NCI-H2196 (cell line): Measurements from ENCODE around the gene GNE.
"Not testable (repeated sequence)": the region's sequence is repeated elsewhere in the genome, so short reads cannot be mapped to it uniquely, and the experiment has no call there.

ENCODE experiments used
- DNase-seq: peaks from one replicate; lab custom pipeline; 2025; ENCODE audit not compliant: unreplicated experiment; lab: John Stamatoyannopoulos, UW

Gene GNE

DNA sequence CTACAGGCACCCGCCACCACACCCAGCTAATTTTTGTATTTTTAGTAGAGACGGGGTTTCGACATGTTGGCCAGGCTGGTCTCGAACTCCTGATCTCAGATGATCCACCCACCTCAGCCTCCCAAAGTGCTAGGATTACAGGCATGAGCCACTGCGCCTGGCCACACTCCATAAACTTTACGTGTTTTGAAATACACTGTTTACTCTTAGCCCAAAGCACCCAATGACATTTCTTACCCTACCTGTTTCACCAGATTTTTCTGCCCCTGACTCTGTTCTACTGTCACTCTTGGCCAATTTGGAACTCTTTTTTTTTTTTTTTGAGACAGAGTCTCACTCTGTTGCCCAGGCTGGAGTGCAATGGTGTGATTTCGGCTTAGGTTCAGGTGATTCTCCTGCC is 15.1 kb upstream of the GNE start:
- DNase-seq = not testable (repeated sequence)

DNA sequence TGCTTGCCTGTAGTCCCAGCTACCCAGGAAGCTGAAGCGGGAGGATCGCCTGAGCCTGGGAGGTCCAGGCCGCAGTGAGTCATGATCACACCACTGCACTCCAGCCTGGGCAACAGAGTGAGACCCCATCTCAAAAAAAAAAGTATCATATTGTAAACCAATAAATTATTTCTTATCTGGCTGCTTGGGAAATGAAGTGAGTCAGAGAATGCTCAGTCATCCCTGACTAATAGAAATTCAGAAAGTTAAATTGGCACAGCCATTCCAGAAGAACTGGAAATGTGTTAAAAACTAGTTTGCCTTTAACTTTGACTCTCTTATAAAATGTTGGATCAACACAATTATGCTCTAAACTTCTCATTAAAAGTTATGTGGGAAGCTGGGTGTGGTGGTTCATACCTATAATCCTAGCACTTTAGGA is 9.8 kb upstream of the GNE start:
- no peak for DNase-seq

DNA sequence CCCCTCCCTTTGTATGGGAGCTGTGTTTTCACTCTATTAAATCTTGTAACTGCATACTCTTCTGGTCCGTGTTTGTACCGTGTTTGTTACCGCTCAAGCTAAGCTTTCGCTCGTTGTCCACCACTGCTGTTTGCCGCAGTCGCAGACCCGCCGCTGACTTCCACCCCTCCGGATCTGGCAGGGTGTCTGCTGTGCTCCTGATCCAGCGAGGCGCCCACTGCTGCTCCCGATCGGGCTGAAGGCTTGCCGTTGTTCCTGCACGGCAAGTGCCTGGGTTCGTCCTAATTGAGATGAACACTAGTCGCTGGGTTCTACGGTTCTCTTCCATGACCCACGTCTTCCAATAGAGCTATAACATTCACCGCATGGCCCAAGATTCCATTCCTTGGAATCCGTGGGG is 6.6 kb upstream of the GNE start:
- DNase-seq = no peak

DNA sequence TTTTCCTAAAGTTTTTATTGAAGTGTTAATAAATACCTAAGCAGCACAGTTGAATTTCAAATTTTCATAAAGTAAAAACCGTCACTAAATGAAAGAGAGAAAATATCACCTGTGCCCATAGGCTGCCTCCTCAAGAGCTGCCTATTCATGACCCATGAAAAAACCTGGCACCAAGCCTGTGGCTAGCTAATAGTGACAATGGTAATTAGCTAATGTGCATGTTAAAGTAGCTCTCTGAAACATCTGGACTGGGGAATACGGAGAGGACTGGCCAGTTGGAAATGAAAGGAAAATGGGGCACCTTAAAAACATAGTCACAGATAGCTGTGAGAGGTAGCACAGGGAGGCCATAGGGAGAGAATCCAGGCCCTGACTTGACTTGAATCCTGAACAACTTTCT is 5.4 kb upstream of the GNE start:
- DNase-seq = peak; percentile 78

DNA sequence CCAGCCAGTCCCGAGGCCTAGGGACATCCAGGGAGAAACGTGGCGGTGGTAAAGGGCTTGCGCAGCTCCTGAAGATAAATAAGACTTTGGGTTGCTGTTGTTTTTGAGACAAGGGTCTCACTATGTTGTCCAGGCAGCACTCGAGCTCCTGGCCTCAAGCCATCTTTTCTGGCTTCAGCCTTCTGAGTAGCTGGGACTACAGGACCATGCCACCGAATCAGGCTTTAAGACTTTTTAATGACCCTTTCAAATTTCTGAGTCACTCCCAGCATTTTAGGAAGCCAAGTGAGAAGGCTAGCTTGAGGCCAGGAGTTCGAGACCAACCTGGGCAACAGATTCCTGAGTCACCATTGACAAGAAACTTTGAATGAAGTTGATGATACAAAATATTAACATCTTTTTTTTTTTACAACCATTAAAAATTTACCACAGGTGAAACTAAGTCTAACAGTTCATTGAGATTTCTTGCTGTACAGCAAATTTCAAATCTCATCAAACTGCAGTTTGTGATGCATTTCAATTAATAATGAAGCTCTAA is 817 bp upstream of the GNE start:
- DNase-seq = no peak

DNA sequence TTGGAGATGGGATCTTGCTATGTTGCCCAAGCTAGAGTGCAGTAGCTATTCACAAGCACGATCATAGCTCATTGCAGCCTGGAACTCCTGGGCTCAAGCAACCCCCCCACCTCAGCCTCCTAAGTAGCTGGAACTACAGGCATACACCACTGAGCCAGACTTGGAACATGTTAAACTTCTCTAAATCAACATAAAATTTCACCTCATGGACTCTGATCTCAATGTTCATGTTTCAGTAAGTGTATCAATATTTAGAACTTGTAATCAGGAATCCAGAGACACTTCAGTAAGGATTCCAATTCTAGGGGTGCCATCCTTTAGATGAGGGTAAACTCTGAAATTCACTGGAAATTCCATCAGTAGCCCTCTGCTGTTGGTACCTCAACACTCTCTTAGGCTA is 6.8 kb downstream of the GNE start:
- no peak for DNase-seq

DNA sequence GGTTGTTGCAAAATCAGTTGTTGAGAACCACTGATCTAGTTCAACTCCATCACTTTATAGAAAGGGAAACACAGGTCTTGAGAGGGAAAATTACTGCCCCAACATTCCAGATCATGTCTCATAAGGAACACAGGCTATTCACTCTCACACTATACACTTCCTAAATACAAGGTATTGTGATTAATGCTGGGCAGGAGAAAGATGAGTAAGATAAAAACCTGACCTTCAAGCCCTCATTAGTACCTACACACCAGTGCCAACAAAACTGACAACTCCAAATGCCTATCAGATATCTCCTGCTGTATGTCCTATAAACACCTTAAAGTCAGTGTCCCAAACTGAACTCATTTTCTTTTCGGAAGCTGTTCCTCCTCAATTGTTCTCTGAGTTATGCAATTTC is 8.2 kb downstream of the GNE start:
- DNase-seq = no peak

DNA sequence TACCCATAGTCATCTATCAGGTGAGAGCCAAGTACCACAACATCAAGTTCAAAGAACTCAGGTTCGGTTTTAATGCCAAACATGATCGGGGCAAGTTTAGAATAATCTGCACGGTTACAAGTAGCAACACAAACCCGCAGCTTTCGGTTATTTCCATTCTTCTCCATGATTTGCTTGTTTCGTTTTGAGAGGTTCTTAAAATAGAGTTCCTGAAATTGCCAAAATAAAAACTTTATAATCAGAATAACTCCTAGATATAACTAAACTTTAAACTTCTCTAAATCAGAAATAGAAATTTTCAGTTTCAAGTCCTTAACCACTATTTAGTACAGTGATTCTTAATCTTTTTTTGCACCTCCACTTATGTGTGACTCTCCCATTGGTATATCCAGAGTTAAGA is 9.1 kb downstream of the GNE start:
- no peak for DNase-seq

DNA sequence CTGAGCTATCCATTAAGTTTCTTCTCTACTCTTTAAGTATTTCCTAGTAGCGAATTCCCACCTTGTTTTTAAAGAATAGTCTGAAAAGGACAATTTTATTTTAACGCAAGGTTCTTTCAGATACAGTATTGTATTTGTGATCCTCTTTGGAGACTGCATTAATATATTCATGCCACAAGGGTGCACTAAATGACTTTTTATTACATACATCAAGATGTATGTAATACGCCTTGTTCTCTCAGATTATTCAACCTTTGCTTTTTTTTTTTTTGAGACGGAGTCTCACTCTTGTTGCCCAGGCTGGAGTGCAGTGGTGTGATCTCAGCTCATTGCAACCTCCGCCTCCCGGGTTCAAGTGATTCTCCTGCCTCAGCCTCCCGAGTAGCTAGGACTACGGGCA is 10.2 kb downstream of the GNE start:
- peak; percentile 11 for DNase-seq

DNA sequence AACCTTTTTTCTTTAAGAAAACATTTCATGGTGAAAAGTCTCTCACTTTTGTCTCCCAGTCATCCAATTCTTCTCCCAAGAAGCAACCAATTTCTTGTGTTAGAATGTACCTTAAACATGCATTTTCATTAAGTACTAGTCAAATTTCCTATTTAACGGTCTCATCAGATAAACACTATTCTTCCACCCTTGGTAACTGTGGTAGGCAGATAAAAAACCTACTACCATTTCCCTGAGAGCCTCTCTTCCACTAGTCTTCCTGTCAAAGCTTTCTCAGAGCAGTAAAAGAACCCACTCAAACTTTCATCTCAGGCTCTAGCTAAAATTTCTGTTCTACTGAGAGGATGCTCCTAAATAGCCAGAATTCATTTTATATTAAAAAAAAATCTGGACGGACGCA is 10.9 kb downstream of the GNE start:
- no peak for DNase-seq

DNA sequence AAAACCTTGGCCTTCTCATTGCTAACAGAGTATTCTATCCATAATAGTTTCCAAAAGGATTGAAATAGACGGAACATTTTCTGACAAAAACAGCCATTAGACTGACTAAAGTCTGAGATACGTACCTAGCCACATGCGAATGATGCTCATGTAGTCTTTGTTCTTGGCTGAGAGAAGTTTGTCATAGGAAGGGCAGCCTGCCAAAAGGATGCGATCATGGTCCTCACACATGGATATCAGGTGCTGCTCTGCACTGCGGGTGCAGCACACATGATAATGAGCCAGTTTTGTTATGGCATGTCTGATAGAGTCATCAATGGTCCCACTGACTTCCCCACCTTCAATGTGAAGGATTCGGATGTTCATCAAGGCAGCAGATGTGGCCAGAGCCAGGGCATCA is 12.3 kb downstream of the GNE start:
- DNase-seq = no peak

DNA sequence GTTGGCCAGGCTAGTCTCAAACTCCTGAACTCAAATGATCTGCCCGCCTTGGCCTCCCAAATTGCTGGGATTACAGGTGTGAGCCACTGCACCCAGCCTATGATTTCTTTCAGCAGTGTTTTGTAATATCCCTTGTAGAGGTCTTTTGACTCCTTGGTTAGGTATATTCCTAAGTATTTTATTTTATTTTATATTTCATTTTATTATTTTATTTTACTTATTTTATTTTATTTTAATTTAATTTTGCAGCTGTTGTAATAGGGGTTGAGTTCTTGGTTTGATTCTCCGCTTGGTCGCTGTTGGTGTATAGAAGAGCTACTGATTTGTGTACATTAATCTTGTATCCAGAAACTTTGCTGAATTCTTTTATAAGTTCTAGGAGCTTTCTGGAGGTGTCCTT is 18.6 kb downstream of the GNE start:
- not testable (repeated sequence) for DNase-seq

DNA sequence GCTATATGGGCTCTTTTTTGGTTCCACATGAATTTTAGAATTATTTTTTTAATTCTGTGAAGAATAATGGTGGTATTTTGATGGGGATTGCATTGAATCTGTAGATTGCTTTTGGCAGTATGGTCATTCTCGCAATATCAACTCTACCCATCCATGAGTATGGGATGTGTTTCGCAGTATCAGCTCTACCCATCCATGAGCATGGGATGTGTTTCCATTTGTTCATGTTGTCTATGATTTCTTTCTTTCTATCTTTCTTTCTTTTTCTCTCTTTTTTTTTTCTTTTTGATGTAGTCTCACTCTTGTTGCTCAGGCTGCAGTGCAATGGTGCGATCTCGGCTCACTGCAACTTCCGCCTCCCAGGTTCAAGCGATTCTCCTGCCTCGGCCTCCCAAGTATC is 19.0 kb downstream of the GNE start:
- not testable (repeated sequence) for DNase-seq

DNA sequence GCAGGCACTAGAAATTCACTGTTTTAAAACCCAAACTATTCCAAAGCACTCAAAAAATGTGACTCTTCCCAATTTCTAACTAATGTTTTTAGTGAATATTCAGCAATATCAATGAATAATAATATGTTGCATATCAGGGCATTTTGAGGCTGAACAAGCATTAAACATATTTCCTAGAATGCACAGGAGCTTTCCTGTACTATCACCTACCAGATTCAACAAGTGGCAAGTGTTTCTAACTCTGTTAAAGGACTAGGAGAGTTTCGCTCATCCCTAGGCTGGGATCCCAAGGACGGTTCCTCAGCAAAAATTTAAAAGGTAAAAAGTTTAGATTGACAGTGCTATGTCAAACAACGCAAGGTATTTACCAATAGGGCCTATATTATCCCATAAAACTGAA is 21.0 kb downstream of the GNE start:
- no peak for DNase-seq

DNA sequence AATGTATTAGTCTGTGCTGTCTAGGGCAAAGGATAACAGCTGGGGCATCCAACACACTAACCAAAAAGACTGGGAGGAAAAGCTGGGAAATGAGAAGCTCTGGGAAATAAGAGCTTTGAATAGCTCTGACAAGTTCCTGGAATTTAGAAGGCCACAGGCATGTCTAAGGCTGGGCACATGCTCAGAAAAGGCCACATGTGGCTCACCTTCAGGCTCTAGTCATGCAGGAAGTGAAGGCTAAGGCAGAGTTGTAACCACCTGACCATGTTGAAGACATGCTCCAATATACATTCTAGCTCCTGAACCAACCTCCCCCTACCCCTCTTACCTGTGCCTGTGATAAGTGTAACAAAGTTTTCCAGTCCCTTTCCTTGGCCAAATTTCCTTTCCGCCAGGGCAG is 35.8 kb downstream of the GNE start:
- DNase-seq = no peak

DNA sequence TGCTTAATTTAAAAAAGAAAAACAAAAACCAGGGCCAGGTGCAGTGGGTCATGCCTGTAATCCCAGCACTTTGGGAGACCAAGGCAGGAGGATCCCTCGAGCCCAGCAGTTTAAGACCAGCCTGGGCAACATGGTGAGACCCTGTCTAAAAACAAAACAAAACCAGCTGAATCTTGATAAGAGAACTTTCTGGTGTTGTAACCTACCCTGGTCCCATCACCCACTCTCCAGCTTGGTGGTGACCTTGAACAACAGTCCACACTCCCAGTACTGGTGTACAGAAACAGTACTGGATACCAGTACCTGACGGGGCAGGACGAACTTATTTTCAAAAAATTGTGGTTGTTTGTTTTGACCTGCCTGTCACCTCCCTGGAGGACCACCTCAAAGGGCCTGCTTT is 36.6 kb downstream of the GNE start:
- DNase-seq = no peak

DNA sequence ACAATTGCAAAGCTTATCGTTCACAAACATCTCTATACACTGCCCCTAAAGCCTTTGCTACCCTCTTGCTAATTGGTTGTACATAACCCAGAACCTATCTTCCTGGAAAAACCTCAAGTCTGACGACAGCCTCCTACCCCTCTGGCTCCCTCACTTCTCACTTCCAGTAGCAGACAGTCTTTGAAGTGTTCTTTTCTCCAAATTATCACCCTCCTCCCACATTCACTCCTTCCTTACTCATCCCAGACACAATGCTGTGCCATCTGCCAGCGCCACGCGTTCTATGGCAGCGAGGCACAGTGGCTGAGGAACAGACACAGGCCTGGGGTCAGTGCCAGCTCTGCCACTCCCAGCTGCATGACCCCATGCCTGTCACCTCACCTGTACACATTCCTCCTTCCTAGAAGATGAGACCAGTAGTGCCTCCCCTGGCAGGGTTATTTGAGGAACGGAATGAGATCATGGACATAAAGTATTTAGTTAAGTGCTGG is 39.8 kb downstream of the GNE start:
- no peak for DNase-seq

DNA sequence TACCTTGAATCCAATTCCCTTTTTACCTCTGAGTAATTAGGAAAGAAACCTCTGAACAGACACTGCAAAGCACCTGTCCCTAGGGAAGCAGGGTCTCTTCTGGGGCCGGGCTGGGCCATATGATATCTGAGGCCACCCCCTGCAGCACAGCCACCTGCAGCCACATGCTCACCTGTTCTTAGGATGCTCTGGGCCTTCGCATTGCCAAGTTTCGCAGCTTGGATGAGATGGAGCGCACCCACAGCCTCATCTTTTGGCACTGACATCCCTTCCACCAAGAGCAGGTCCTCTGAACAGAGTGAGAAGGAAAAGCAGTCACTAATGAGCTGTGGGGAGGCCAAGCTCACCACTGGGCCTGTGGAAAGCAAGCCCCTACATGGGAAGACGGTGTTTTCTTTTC is 40.2 kb downstream of the GNE start:
- no peak for DNase-seq

DNA sequence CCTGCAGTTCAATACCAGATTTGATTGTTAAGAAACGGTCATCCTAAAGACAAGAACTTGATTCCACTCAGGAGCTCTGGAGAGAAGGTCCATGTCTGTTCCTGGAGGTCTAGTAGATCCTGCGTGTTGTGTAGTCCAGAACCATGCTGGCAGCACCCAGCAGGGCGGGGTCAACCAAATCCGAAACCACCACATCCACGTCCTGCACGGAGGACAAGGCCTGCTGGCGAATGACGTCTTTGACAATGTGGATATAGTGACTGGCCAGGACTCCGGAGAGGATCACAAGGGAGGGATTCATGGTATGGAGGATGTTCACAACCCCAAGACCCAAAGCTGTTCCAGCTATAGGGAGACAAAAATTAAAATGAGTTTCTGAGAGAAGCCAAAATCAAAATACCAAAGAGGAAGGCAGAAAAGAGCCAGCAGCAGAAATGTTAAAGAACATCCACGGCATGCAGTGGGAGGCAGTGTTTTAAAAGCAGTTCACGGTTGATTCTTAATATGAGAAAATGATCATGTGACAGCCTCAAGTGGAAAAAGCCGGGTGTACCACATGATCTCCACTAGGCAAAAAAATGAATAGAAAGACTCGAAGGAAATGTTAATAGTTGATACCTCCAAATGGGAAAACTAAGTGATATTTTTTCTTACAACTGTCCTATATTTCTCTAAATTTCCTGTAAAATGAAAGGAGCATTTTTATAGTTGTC is 40.8 kb downstream of the GNE start:
- peak; percentile 23 for DNase-seq

DNA sequence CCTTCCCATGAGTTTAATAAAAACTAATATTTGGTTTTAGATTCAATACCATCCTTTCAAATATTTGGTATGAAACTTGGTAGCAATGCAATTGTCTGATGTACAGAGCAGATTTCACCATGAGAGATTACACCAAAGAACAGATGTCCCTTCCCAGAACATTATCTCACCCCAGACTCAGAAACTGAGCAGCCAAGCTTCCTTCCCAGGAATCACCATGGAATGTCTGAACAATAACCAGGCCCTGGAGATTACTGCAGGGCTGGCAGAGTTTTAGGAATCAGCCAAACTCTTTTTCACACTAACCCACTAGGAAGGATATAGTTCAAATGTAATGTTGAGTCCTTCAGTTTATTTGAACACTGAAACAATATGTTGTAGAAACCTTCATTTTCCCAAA is 43.7 kb downstream of the GNE start:
- DNase-seq = no peak

DNA sequence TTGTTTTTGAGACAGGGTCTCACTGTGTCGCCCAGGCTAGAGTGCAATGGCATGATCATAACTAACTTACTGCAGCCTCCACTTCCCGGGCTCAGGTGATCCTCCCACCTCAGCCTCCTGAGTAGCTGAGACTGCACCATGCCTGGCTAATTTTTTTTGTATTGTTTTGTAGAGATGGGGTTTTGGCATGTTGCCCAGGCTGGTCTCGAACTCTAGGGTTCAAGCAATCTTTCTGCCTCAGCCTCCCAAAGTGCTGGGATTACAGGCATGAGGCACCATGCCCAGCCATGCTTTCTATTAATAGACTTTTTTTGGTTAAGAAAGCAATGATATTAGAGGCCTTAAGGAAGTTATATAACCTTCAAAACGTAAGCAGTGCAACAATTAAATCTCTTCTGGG is 44.3 kb downstream of the GNE start:
- no peak for DNase-seq

DNA sequence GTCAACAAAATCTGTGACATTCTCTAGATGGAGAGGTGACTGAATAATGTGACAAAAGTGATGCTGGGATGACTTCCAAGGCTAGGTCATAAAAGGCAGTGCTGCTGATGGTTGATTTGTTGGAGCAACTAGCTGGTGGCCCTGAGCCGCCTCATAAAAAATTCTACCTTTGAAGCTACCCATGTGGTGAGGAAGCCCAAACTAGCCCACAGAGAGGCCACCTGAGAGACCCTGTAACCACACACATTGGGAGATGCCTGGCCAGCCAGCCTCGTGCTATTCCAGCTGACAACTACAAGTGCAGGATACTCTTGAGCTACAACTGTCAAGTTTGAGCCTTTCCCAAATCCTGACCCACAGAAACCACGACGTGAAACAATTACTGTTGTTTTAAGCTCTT is 44.9 kb downstream of the GNE start:
- DNase-seq = no peak

DNA sequence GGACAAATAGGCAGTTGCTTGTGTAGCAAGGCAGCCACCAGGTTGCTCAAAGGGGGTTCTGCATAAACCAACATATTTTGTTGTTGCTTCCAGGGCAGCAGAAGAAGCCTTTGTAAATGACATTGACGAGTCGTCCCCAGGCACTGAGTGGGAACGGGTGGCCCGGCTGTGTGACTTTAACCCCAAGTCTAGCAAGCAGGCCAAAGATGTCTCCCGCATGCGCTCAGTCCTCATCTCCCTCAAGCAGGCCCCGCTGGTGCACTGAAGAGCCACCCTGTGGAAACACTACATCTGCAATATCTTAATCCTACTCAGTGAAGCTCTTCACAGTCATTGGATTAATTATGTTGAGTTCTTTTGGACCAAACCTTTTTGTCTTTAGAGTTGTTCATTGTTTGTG is 46.7 kb downstream of the GNE start:
- no peak for DNase-seq
